ENCODE data around the gene NISCH. TPM values are rescaled to one million over a fixed set of nuclear protein-coding genes. Genes with fewer than 3 reads are reported as not detected.

The NISCH gene
- total RNA-seq, 1 donor from 2014 or later = 240 TPM

GRCh38 chr3:52530918-52531826, 75.8 kb downstream of the NISCH start:
- Mint-ChIP-seq H3K36me3 (peaks cover 3% of the 10 kb centered on the region), H3K27me3 (ENCODE audit: low read depth) (no peaks in the 10 kb centered on the region), H3K4me3 (peak overlapping the region; percentile 13), H3K9me3 (no peaks in the 10 kb centered on the region), H3K4me1 (peaks cover 40% of the 10 kb centered on the region), H3K27ac (no peak overlapping the region)
- DNase-seq (ENCODE audit: low spot score in 2 of 2, unreplicated experiment in 2 of 2) = peak in 1 of 2 experiments; percentile 22
- TF ChIP-seq CTCF (IDR thresholded peaks at IDR 0.05; ENCODE audit: unreplicated experiment) = no peak

- no peak for TF ChIP-seq CTCF (IDR thresholded peaks at IDR 0.05; ENCODE audit: unreplicated experiment)
- Mint-ChIP-seq H3K4me1 (peaks cover 39% of the 10 kb centered on the region), H3K9me3 (no peaks in the 10 kb centered on the region), H3K27ac (peak overlapping the region; percentile 67), H3K36me3 (peaks cover 3% of the 10 kb centered on the region), H3K27me3 (ENCODE audit: low read depth) (no peaks in the 10 kb centered on the region), H3K4me3 (peak overlapping the region; percentile 83)
- peak in 1 of 2 experiments; percentile 31 for DNase-seq (ENCODE audit: low spot score in 2 of 2, unreplicated experiment in 2 of 2)
These were observed 76.6 kb downstream of the NISCH start for GRCh38 chr3:52531860-52532516.

- H3K27ac Mint-ChIP-seq = peak overlapping the region; percentile 67
- H3K4me1 Mint-ChIP-seq = peaks cover 43% of the 10 kb centered on the region
- DNase-seq (ENCODE audit: low spot score in 2 of 2, unreplicated experiment in 2 of 2) = peak in 1 of 2 experiments; percentile 41
These were observed 77.1 kb downstream of the NISCH start for GRCh38 chr3:52532517-52532837.

GRCh38 chr3:52532838-52533622, 77.6 kb downstream of the NISCH start:
- H3K27me3 Mint-ChIP-seq (ENCODE audit: low read depth) = no peaks in the 10 kb centered on the region
- peak overlapping the region; percentile 83 for H3K4me3 Mint-ChIP-seq
- peak overlapping the region; percentile 67 for H3K27ac Mint-ChIP-seq
- no peak for TF ChIP-seq CTCF (IDR thresholded peaks at IDR 0.05; ENCODE audit: unreplicated experiment)
- H3K9me3 Mint-ChIP-seq = no peaks in the 10 kb centered on the region
- DNase-seq (ENCODE audit: low spot score in 2 of 2, unreplicated experiment in 2 of 2) = peak; percentile 22 to 60
- H3K4me1 Mint-ChIP-seq = peaks cover 49% of the 10 kb centered on the region
- peaks cover under 1% of the 10 kb centered on the region for H3K36me3 Mint-ChIP-seq

More at GRCh38 chr3:52532517-52532837, 77.1 kb downstream of the NISCH start:
- H3K9me3 Mint-ChIP-seq = no peaks in the 10 kb centered on the region
- H3K36me3 Mint-ChIP-seq = peaks cover 3% of the 10 kb centered on the region
- H3K4me3 Mint-ChIP-seq = peak overlapping the region; percentile 83
- H3K27me3 Mint-ChIP-seq (ENCODE audit: low read depth) = no peaks in the 10 kb centered on the region
- TF ChIP-seq CTCF (IDR thresholded peaks at IDR 0.05; ENCODE audit: unreplicated experiment) = no peak

GRCh38 chr3:52533623-52534280, 78.3 kb downstream of the NISCH start, which contains the start of gene NT5DC2:
Gene NT5DC2 (minus strand): TSS chr3:52533857. CDS start chr3:52533737, 120 bp downstream.
- Mint-ChIP-seq H3K9me3 (no peaks in the 10 kb centered on the region), H3K27me3 (ENCODE audit: low read depth) (no peaks in the 10 kb centered on the region), H3K4me3 (peak within 1 kb of the TSS; percentile 83), H3K4me1 (peaks cover 53% of the 10 kb centered on the region), H3K27ac (peak within 1 kb of the TSS; percentile 94), H3K36me3 (no peaks in the 10 kb centered on the region)
- peak; percentile 67 to 77 for DNase-seq (ENCODE audit: low spot score in 2 of 2, unreplicated experiment in 2 of 2)
- no peak for TF ChIP-seq CTCF (IDR thresholded peaks at IDR 0.05; ENCODE audit: unreplicated experiment)

Measured in mesothelial cell of epicardium (in vitro differentiated cells).